Stimulated activated CD8-positive, alpha-beta memory T cell treated with anti-CD3 and anti-CD28 coated beads, Interleukin-2, amount 100 ng/mL, for 1 hour (primary cell): Measurements from ENCODE around the gene TTC7B.
"Not testable (repeated sequence)": the region's sequence is repeated elsewhere in the genome, so short reads cannot be mapped to it uniquely, and the experiment has no call there.

Experiments
- DNase-seq, 2 donors: peaks; one replicate each; pipeline ENCODE4 v3.0.0-alpha.2; 2020; ENCODE audit warnings: low read depth in 2 of 2

Gene TTC7B

GRCh38 chr14:90815822-90816662 lies at the start of gene TTC7B:
TTC7B (minus strand) TSS chr14:90816430; CDS start chr14:90816295, 135 bp downstream.
- no peak for DNase-seq

GRCh38 chr14:90864741-90865140 lies 48.5 kb upstream of the TTC7B start:
- no peak for DNase-seq

GRCh38 chr14:90858511-90858910 lies 42.3 kb upstream of the TTC7B start:
- DNase-seq = no peak

DNA sequence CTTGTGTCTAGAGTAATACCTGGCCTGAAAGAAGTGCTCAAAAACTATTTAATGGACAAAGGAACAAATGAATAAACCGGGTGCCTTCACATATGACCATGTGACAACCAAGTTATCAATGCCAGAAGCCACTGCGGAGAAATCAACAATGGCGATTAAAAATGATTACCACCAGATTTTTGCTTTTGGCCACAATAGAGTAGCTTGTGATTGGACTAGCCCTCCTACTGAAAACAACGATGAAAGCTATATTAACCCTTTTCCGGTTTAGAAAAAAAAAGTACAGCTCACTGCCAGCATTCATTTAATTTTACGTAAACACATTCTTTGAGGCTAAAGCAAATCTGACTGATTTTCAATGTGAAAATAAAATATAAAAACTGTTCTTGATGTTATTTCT lies 41.6 kb upstream of the TTC7B start:
- DNase-seq = no peak

- not testable (repeated sequence) for DNase-seq
Measured at GRCh38 chr14:90856115-90856514, 39.9 kb upstream of the TTC7B start.

- DNase-seq = no peak
Measured at GRCh38 chr14:90853116-90853515, 36.9 kb upstream of the TTC7B start.

DNA sequence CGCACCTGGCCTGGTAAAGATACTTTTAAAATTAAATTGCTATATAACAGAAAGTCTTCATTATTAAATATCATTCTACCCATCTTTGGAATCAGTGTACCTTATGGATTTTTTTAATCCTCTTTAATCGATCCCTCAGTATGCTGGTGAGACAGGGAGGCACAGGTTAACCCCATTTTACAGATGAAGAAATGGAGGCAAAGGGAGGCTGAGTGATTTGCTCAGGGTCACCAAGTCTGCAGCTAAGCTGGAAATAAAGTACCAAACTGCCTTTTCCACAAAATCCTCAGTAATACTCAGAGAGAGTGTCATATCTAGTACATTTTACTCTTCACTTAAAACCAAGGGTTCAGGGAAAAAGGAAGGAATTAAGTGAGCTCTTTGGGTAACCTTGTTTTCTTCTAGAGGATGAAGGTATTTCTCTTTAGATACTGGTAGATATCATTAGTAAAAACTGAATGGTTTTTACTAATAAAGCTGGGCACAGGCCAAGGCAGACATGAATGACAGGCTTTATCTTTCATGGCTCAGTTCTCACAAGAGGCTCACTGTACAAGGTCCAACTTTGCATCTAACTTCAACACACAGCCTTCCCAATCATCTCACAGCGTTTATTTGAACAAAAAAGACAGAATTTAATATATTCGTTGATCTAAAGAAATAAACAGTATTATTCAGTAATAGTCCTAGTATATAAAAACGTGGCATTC lies 35.3 kb upstream of the TTC7B start:
- DNase-seq = no peak

GRCh38 chr14:90850487-90850886 lies 34.3 kb upstream of the TTC7B start:
- no peak for DNase-seq

DNA sequence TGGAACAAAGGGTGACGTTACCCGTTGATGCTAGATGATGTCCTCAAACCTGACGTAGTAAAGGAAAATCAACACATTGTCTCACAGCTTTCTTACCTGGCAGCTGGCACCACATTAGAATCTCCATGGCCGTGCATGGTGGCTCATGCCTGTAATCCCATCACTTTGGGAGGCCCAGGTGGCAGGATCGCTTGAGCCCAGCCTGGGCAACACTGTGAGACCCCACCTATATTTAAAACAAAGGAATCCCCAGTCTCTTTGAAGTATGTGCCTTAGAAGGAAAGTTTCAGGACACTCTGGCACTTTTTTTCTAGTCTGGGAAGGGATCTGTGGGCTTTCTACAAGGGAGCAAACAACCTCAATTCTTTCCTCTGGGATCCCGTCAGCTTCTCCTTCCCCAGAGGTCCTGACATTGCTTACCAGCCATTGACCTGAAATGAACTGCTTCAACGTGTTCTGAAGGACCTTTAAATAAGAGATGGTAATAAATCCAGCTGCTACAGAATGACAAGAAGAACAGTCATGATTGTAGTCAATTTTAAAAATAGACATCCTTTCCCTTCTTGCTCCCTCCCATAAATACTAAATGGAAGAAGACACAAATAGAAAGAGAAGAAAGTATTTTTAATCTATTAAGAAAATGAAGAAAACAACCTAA lies 33.7 kb upstream of the TTC7B start:
- no peak for DNase-seq

GRCh38 chr14:90848944-90849731 lies 32.9 kb upstream of the TTC7B start:
- DNase-seq = no peak

GRCh38 chr14:90846511-90846910 lies 30.3 kb upstream of the TTC7B start:
- no peak for DNase-seq

DNA sequence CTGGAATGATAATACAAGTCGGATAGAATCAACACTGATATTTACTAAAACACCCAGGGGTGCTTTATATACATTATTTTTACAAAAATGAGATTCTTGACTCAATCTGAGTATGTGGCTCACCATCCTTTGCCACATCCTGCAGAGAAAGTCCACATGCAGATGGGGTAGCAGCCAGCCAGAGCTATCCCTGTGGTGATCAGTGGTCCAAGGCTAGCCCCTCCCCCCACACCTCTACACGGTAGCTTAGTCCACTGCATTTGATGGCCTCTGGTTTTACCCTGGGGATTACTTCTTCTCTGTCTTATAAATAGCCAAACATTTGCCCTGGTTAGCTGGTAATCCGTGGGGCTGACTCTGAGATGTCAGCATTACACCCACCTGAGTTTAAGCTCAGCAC lies 28.1 kb upstream of the TTC7B start:
- no peak for DNase-seq

- no peak for DNase-seq
Measured at GRCh38 chr14:90842726-90843125, 26.5 kb upstream of the TTC7B start.

DNA sequence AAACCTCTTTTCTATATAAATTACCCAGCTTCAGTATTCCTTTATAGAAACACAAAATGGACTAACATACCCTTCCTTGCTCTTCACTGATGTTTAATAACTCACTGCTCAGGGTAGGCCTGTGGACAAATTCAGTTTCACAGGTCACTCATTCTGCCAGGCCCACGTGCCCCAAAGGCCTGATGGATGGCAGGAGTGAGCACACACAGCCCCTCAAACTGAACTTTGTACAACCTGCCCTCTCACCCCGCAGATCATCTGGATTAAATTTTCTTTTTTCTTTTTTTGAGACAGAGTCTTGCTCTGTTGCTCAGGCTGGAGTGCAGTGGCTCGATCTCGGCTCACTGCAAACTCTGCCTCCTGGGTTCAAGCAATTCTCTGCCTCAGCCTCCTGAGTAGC lies 24.4 kb upstream of the TTC7B start:
- not testable (repeated sequence) for DNase-seq

DNA sequence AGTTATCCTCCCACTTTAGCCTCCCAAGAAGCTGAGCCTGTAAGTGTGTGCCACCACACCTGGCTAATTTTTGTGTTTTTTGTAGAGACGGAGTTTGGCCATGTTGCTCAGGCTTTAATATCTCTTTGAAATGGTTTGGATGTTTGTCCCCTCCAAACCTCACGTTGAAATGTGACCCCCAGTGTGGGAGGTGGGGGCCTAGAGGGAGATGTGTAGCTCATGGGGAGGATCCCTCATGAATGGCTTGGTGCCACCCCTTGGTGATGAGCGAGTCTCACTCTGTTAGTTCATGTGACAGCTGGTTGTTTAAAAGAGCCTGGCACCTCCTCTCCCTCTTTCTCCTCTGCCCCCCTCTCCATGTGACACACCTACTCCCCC lies 23.6 kb upstream of the TTC7B start:
- no peak for DNase-seq

GRCh38 chr14:90839024-90839888 lies 23.0 kb upstream of the TTC7B start:
- no peak for DNase-seq

DNA sequence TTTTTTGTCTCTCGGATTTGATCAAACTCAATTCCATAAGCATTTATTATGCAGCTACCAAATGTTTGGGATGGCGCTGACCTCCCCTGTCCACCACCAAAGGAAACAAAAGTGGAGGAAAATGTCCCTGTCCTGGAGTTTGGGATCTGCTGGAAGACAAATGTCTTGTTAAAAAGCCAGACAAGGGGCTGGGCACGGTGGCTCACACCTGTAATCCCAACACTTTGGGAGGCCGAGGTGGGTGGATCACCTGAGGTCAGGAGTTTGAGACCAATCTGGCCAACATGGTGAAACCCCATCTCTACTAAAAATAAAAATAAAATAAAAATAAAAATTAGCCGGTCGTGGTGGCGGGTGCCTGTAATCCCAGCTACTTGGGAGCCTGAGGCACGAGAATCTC lies 22.3 kb upstream of the TTC7B start:
- not testable (repeated sequence) for DNase-seq

GRCh38 chr14:90837355-90837754 lies 21.1 kb upstream of the TTC7B start:
- no peak for DNase-seq

DNA sequence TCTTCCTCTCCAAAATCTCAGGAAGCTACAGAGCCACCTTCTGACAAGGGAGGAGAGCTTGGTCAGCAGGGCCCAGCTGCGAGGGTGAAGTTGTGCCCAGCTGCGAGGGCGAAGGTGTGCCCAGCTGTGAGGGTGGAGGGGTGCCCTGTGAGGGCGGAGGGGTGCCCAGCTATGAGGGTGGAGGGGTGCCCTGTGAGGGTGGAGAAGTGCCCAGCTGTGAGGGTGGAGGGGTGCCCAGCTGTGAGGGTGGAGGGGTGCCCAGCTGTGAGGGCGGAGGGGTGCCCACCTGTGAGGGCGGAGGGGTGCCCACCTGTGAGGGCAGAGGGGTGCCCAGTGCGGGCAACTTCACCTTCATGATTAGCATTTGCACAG lies 20.4 kb upstream of the TTC7B start:
- no peak for DNase-seq

GRCh38 chr14:90831821-90832220 lies 15.6 kb upstream of the TTC7B start:
- DNase-seq = no peak
